Colonic mucosa (tissue), 4 donors: Measurements from ENCODE around the gene HADH. TPM values are rescaled to one million over a fixed set of nuclear protein-coding genes. Genes with fewer than 3 reads are reported as not detected.

ENCODE experiments used
- DNase-seq: peaks from one replicate; pipeline ENCODE4 v3.0.0-alpha.2; 2020
- H3K27ac ChIP-seq: fragments of 200-600 bp; one replicate; pipeline ENCODE4 v1.8.0; 2021
- H3K27me3 ChIP-seq: fragments of 200-600 bp; one replicate; pipeline ENCODE4 v1.8.0; 2021
- H3K36me3 ChIP-seq: fragments of 200-600 bp; one replicate; pipeline ENCODE4 v1.8.0; 2021
- H3K4me1 ChIP-seq: fragments of 200-600 bp; one replicate; pipeline ENCODE4 v1.8.0; 2021; ENCODE audit warnings: mild to moderate bottlenecking
- H3K4me3 ChIP-seq: fragments of 200-600 bp; one replicate; pipeline ENCODE4 v1.8.0; 2021
- H3K9ac ChIP-seq, 2 donors: one replicate each; pipeline ENCODE4 v1.7.0; 2013; ENCODE audit warnings: control low read depth in 2 of 2, low read depth in 2 of 2, low read length in 2 of 2
- H3K9me3 ChIP-seq: fragments of 200-600 bp; one replicate; pipeline ENCODE4 v1.8.0; 2021
- CTCF ChIP-seq: fragments of 200-600 bp; IDR thresholded peaks from one replicate; pipeline ENCODE4 v1.8.0; 2022; ENCODE audit warnings: antibody characterized with exemption, mild to moderate bottlenecking
- intact Hi-C: fragments of 100-400 bp; cut with DNase I; formaldehyde crosslinking; loops from one replicate; pipeline ENCODE4 v1.14.1; 2022
- total RNA-seq, 2 donors: library from RNA; stranded (reverse); fragmentation: NEBNext Ultra II Directional in 1 of 2; extraction: Animal tissue kit (Norgen Biotek cat#: 25700) in 1 of 2; gene quantifications; one replicate each; pipeline ENCODE4 v1.2.1, GENCODE V29; 2021
- donor health status: healthy.
- donor health status: DM: no; HTN: no; CAD: no.
- donor health status: DM: no; HTN: no; CAD: no.

The HADH gene
- total RNA-seq, 2 donors from 2014 or later = 121 to 213 TPM

- intact Hi-C loops = loop anchor here (5.0 kb wide), 1 partner anchor 57 kb away; the partner anchor contains the start of gene CYP2U1
- no peak for DNase-seq
- no peaks in the 10 kb centered on the region for H3K27me3 ChIP-seq
- H3K9me3 ChIP-seq = no peaks in the 10 kb centered on the region
- peaks cover 4% of the 10 kb centered on the region for H3K4me1 ChIP-seq
- peak overlapping the region; percentile 80 for H3K27ac ChIP-seq
- H3K4me3 ChIP-seq = peak overlapping the region; percentile 75
- no peak for TF ChIP-seq CTCF
- H3K9ac ChIP-seq = peak overlapping the region; percentile 70 to 93
- no peaks in the 10 kb centered on the region for H3K36me3 ChIP-seq
Observed at GRCh38 chr4:107989162-107989536, 540 bp upstream of the HADH start.

GRCh38 chr4:107991945-107992630 is 2.4 kb downstream of the HADH start:
- peak overlapping the region in 1 of 2 donors; percentile 44 for H3K9ac ChIP-seq
- no peaks in the 10 kb centered on the region for H3K9me3 ChIP-seq
- peaks cover 4% of the 10 kb centered on the region for H3K4me1 ChIP-seq
- intact Hi-C loops = no loop called here
- no peaks in the 10 kb centered on the region for H3K27me3 ChIP-seq
- DNase-seq = no peak
- no peak for TF ChIP-seq CTCF
- H3K4me3 ChIP-seq = no peak overlapping the region
- H3K27ac ChIP-seq = no peak overlapping the region
- no peaks in the 10 kb centered on the region for H3K36me3 ChIP-seq

- intact Hi-C loops = no loop called here
Observed at GRCh38 chr4:107993969-107994368, 4.3 kb downstream of the HADH start.

GRCh38 chr4:107994894-107995293 is 5.2 kb downstream of the HADH start:
- no peak for TF ChIP-seq CTCF
- Histone ChIP-seq H3K27ac (no peak overlapping the region), H3K9me3 (no peaks in the 10 kb centered on the region), H3K9ac (no peak overlapping the region), H3K36me3 (no peaks in the 10 kb centered on the region), H3K4me1 (no peaks in the 10 kb centered on the region), H3K4me3 (no peak overlapping the region), H3K27me3 (no peaks in the 10 kb centered on the region)
- intact Hi-C loops = no loop called here
- no peak for DNase-seq

More at GRCh38 chr4:107993969-107994368, 4.3 kb downstream of the HADH start:
- Histone ChIP-seq H3K9me3 (no peaks in the 10 kb centered on the region), H3K27me3 (no peaks in the 10 kb centered on the region), H3K36me3 (no peaks in the 10 kb centered on the region), H3K4me3 (no peak overlapping the region), H3K9ac (no peak overlapping the region), H3K27ac (no peak overlapping the region), H3K4me1 (no peaks in the 10 kb centered on the region)
- no peak for TF ChIP-seq CTCF
- no peak for DNase-seq

- Histone ChIP-seq H3K4me1 (no peaks in the 10 kb centered on the region), H3K27me3 (no peaks in the 10 kb centered on the region), H3K4me3 (no peak overlapping the region), H3K27ac (no peak overlapping the region), H3K9ac (no peak overlapping the region), H3K36me3 (no peaks in the 10 kb centered on the region), H3K9me3 (no peaks in the 10 kb centered on the region)
- DNase-seq = no peak
- intact Hi-C loops = no loop called here
- no peak for TF ChIP-seq CTCF
Observed at GRCh38 chr4:107996949-107997788, 7.5 kb downstream of the HADH start.
